ENCODE results near the gene PLA2G2F. TPM values are rescaled to one million over a fixed set of nuclear protein-coding genes. Genes with fewer than 3 reads are reported as not detected.

The PLA2G2F gene
- total RNA-seq, 4 donors from 2014 or later: 0.07 TPM; not detected in 3

- no peak for TF ChIP-seq POLR2A (IDR thresholded peaks at IDR 0.05)
- TF ChIP-seq, protein P1, sequence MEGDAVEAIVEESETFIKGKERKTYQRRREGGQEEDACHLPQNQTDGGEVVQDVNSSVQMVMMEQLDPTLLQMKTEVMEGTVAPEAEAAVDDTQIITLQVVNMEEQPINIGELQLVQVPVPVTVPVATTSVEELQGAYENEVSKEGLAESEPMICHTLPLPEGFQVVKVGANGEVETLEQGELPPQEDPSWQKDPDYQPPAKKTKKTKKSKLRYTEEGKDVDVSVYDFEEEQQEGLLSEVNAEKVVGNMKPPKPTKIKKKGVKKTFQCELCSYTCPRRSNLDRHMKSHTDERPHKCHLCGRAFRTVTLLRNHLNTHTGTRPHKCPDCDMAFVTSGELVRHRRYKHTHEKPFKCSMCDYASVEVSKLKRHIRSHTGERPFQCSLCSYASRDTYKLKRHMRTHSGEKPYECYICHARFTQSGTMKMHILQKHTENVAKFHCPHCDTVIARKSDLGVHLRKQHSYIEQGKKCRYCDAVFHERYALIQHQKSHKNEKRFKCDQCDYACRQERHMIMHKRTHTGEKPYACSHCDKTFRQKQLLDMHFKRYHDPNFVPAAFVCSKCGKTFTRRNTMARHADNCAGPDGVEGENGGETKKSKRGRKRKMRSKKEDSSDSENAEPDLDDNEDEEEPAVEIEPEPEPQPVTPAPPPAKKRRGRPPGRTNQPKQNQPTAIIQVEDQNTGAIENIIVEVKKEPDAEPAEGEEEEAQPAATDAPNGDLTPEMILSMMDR (IDR thresholded peaks at IDR 0.05): no peak
- no peak overlapping the region for H3K4me3 ChIP-seq
- H3K9me3 ChIP-seq: no peaks in the 10 kb centered on the region
- no peak for DNase-seq
- no peaks in the 10 kb centered on the region for H3K36me3 ChIP-seq
- no peak overlapping the region for H3K27ac ChIP-seq
- H3K4me1 ChIP-seq: no peaks in the 10 kb centered on the region
- intact Hi-C loops (cut with DNase I; ENCODE audit: low total_unique reads): no loop called here
- H3K27me3 ChIP-seq: no peaks in the 10 kb centered on the region
Observed at GRCh38 chr1:20192871-20193411, 53.8 kb downstream of the PLA2G2F start.

DNA sequence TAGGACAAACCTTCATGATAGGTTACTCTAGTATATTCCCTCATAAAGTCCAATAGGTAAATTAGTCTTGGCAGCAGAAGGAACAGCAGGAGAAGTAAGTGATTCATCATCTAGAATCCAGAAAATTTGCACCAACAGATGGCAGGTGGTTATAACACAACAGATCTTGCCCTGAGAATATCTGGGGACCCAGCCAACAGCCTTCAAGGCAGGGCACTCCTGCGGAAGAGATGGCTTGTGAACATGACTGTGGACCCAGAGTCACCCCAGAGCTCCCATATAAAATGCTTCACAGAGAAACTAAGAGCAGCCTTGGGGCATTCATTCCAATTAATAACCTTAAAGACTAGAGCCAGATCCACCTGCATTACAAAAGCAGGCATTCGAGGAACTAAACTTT, 55.1 kb downstream of the PLA2G2F start:
- intact Hi-C loops (cut with DNase I; ENCODE audit: low total_unique reads): no loop called here
- Histone ChIP-seq H3K4me3 (no peak overlapping the region), H3K27ac (no peak overlapping the region), H3K36me3 (no peaks in the 10 kb centered on the region), H3K4me1 (no peaks in the 10 kb centered on the region), H3K9me3 (no peaks in the 10 kb centered on the region), H3K27me3 (no peaks in the 10 kb centered on the region)
- TF ChIP-seq, protein P1 (IDR thresholded peaks at IDR 0.05): no peak
- TF ChIP-seq POLR2A (IDR thresholded peaks at IDR 0.05): no peak
- no peak for DNase-seq

DNA sequence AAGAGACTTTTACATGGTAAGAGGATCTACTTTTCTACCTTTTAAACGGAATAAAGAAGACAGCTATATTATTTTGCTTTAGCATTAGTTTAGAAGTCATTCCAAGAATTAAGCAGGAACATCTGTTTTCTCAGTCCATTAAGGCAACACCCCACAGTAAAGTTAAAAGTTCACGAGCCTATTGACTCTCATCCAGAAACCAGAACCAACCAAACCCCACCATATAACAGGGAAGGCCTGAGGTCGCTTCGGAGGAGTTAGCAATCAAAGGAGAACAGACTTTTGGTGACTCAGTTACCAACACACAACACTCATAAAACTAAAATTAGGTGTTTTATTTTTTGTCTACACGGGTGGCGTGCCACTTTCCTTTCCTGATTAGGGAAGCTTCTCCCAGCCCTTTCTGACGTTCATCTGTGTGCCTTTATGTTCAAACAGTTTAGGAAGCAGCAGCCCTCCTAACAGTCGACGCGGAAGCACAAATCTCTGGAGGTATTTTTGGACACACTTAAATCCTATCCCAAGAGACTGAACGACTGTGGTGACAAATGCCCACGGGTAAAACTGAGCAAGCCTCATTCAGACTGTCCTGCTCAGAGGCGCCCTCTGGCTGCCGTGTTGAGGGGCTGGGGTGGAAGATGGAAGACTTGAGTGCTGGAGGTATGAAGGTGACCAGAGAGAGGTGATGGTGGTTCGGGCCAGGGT, 55.8 kb downstream of the PLA2G2F start:
- Histone ChIP-seq H3K27me3 (no peaks in the 10 kb centered on the region), H3K36me3 (no peaks in the 10 kb centered on the region), H3K9me3 (no peaks in the 10 kb centered on the region), H3K4me3 (no peak overlapping the region), H3K4me1 (no peaks in the 10 kb centered on the region), H3K27ac (no peak overlapping the region)
- intact Hi-C loops (cut with DNase I; ENCODE audit: low total_unique reads): no loop called here
- DNase-seq: peak; percentile 26 to 28
- TF ChIP-seq, protein P1 (IDR thresholded peaks at IDR 0.05): peak; percentile 46 to 56 (median 51)
- TF ChIP-seq POLR2A (IDR thresholded peaks at IDR 0.05): no peak

DNA sequence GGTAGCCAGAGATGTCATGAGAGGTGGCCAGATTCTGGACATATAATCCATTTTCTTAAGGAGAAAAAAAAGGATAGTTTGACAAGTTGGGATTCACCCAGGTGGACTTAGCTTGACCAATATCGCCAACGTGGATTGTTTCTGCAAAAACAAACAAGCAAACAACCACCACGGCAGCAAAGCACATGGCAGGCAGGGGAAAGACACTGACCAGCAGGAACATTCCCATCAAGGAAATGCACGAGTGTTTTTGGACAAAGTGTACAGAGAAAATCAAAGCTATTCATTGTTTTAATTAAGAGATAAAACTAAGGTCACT, 56.3 kb downstream of the PLA2G2F start:
- DNase-seq: no peak
- Histone ChIP-seq H3K27me3 (no peaks in the 10 kb centered on the region), H3K4me1 (no peaks in the 10 kb centered on the region), H3K9me3 (no peaks in the 10 kb centered on the region), H3K27ac (no peak overlapping the region), H3K4me3 (no peak overlapping the region), H3K36me3 (no peaks in the 10 kb centered on the region)
- intact Hi-C loops (cut with DNase I; ENCODE audit: low total_unique reads): no loop called here
- no peak for TF ChIP-seq POLR2A (IDR thresholded peaks at IDR 0.05)
- TF ChIP-seq, protein P1 (IDR thresholded peaks at IDR 0.05): no peak

- H3K9me3 ChIP-seq: no peaks in the 10 kb centered on the region
- no peak overlapping the region for H3K4me3 ChIP-seq
- H3K27ac ChIP-seq: no peak overlapping the region
- TF ChIP-seq, protein P1 (IDR thresholded peaks at IDR 0.05): no peak
- TF ChIP-seq POLR2A (IDR thresholded peaks at IDR 0.05): no peak
- H3K27me3 ChIP-seq: no peaks in the 10 kb centered on the region
- intact Hi-C loops (cut with DNase I; ENCODE audit: low total_unique reads): no loop called here
- no peaks in the 10 kb centered on the region for H3K4me1 ChIP-seq
- no peak for DNase-seq
- H3K36me3 ChIP-seq: no peaks in the 10 kb centered on the region
Observed at GRCh38 chr1:20197329-20197791, 58.2 kb downstream of the PLA2G2F start.

Measured in uterus (tissue), 4 donors.